PC-3 (cell line): Measurements from ENCODE around the gene DNAH3. TPM values are rescaled to one million over a fixed set of nuclear protein-coding genes. Genes with fewer than 3 reads are reported as not detected.

Source experiments
- ATAC-seq: fragments of 200-7000 bp; cut with Tn5 transposase; 2 replicates; pipeline ENCODE4 v1.9.1; 2020; ENCODE audit warnings: mild to moderate bottlenecking, moderate library complexity
- BruUV-seq: library from RNA; stranded (reverse); fragments of 400-500 nt; replicated peaks from 2 replicates; lab custom pipeline; 2021; lab: Mats Ljungman, UMichigan
- CTCF ChIA-PET: fragments of 300-600 bp; sonication (Branson Sonifier 250); formaldehyde crosslinking; loops from one replicate; lab custom pipeline; 2022; ENCODE audit warnings: antibody characterized with exemption; lab: Charles Lee
- POLR2A ChIA-PET: fragments of 300-600 bp; sonication (Branson Sonifier 250); formaldehyde crosslinking; loops from one replicate; lab custom pipeline; 2022; ENCODE audit warnings: antibody characterized with exemption; ENCODE audit not compliant: unreplicated experiment; lab: Charles Lee
- DNase-seq: peaks from one replicate; pipeline ENCODE4 v3.0.0-alpha.2; 2015
- H2AFZ ChIP-seq: fragments of 300-600 bp; sonication (generic); 2 replicates; pipeline ENCODE4 v1.6.0; 2016; ENCODE audit warnings: antibody characterized with exemption, low read length
- H3F3A ChIP-seq: fragments of 300-600 bp; sonication (generic); one replicate; pipeline ENCODE4 v1.6.0; 2017; ENCODE audit warnings: antibody characterized with exemption, low read length, control low read depth, mild to moderate bottlenecking; ENCODE audit not compliant: unreplicated experiment
- H3K27ac ChIP-seq: fragments of 300-600 bp; sonication (generic); 2 replicates; pipeline ENCODE4 v1.5.1; 2016; ENCODE audit warnings: mild to moderate bottlenecking, low read length
- H3K27me3 ChIP-seq: fragments of 300-600 bp; sonication (generic); 2 replicates; pipeline ENCODE4 v1.6.1; 2016; ENCODE audit warnings: low read length, mixed read lengths
- H3K36me3 ChIP-seq: fragments of 300-600 bp; sonication (generic); 2 replicates; pipeline ENCODE4 v1.6.1; 2016; ENCODE audit warnings: low read depth, mixed run types, low read length, mixed read lengths
- H3K4me1 ChIP-seq: fragments of 300-600 bp; sonication (generic); 2 replicates; pipeline ENCODE4 v1.5.1; 2016; ENCODE audit warnings: low read length; ENCODE audit not compliant: insufficient read depth
- H3K4me2 ChIP-seq: fragments of 300-600 bp; sonication (generic); 2 replicates; pipeline ENCODE4 v1.6.0; 2016; ENCODE audit warnings: low read length
- H3K4me3 ChIP-seq: fragments of 300-600 bp; sonication (generic); 2 replicates; pipeline ENCODE4 v1.5.1; 2016; ENCODE audit warnings: mild to moderate bottlenecking, low read length, mixed read lengths
- H3K79me2 ChIP-seq: fragments of 300-600 bp; sonication (generic); 2 replicates; pipeline ENCODE4 v1.6.1; 2017; ENCODE audit warnings: low read length, mixed read lengths
- H3K9ac ChIP-seq: fragments of 300-600 bp; sonication (generic); 2 replicates; pipeline ENCODE4 v1.6.0; 2016; ENCODE audit warnings: mild to moderate bottlenecking, low read length
- H3K9me2 ChIP-seq: fragments of 300-600 bp; sonication (generic); replicated peaks from 2 replicates; pipeline ENCODE4 v1.6.1; 2016; ENCODE audit warnings: mixed run types, low read length, mixed read lengths
- H3K9me3 ChIP-seq: fragments of 300-600 bp; sonication (generic); 2 replicates; pipeline ENCODE4 v1.6.1; 2016; ENCODE audit warnings: low read length, mixed read lengths
- H4K20me1 ChIP-seq: fragments of 300-600 bp; sonication (generic); 2 replicates; pipeline ENCODE4 v1.6.1; 2016; ENCODE audit warnings: low read length, mixed read lengths
- CTCF ChIP-seq: fragments of 300-600 bp; sonication (generic); conservative IDR thresholded peaks from 2 replicates; pipeline ENCODE4 v1.5.1; 2017; ENCODE audit warnings: antibody characterized with exemption, low read depth, mild to moderate bottlenecking, low read length
- EZH2 ChIP-seq: fragments of 300-600 bp; sonication (generic); IDR thresholded peaks from one replicate; pipeline ENCODE4 v1.6.1; 2017; ENCODE audit warnings: antibody characterized with exemption, mild to moderate bottlenecking, low read length; ENCODE audit not compliant: unreplicated experiment
- EZH2phosphoT487 ChIP-seq: fragments of 300-600 bp; sonication (generic); IDR thresholded peaks from 2 replicates; pipeline ENCODE4 v1.6.1; 2018; ENCODE audit warnings: mild to moderate bottlenecking, antibody characterized with exemption, low read length, borderline replicate concordance
- intact Hi-C: fragments of 100-400 bp; cut with micrococcal nuclease; formaldehyde crosslinking; loops from 2 replicates; pipeline ENCODE4 v1.9.0; 2023
- total RNA-seq: library from RNA; depleted of rRNA; stranded (reverse); fragments of >200 nt; gene quantifications from 2 replicates; pipeline ENCODE4 v1.2.3, GENCODE V29; 2014

Gene DNAH3
- total RNA-seq, 1 experiment from 2014 or later, result 0.11 TPM

GRCh38 chr16:21184834-21185233 lies 34.2 kb upstream of the DNAH3 start:
- Histone ChIP-seq H3K9ac (no peak overlapping the region), H3K9me3 (no peaks in the 10 kb centered on the region), H3K4me1 (peaks cover 11% of the 10 kb centered on the region), H3K36me3 (peaks cover 3% of the 10 kb centered on the region), H2AFZ (no peak overlapping the region), H3K9me2 (no peaks in the 10 kb centered on the region), H3K27me3 (no peaks in the 10 kb centered on the region), H3K27ac (no peak overlapping the region), H4K20me1 (no peaks in the 10 kb centered on the region), H3K79me2 (no peaks in the 10 kb centered on the region), H3K4me3 (no peak overlapping the region), H3K4me2 (no peak overlapping the region), H3F3A (no peaks in the 10 kb centered on the region)
- ATAC-seq (no peak), DNase-seq (no peak)
- TF ChIP-seq CTCF, result no peak
- no peak for TF ChIP-seq EZH2
- TF ChIP-seq EZH2phosphoT487, result no peak
- ChIA-PET POLR2A (no interaction called here), CTCF (no interaction called here)
- no TSS peak for BruUV-seq
- intact Hi-C loops, result loop anchor here (5.0 kb wide), 2 partner anchors 92 to 117 kb away; partner anchors contain the start of gene CRYM

- ChIA-PET POLR2A (no interaction called here), CTCF (no interaction called here)
- H3K27me3 ChIP-seq, result no peaks in the 10 kb centered on the region
- H3K9me2 ChIP-seq, result no peaks in the 10 kb centered on the region
- no peaks in the 10 kb centered on the region for H3K79me2 ChIP-seq
- BruUV-seq, result no TSS peak
- H3K36me3 ChIP-seq, result peaks cover 3% of the 10 kb centered on the region
- H3K4me3 ChIP-seq, result no peak overlapping the region
- H3K4me1 ChIP-seq, result peaks cover 11% of the 10 kb centered on the region
- no peak for ATAC-seq
- H3K4me2 ChIP-seq, result no peak overlapping the region
- no peak for DNase-seq
- intact Hi-C loops, result no loop called here
- TF ChIP-seq CTCF (no peak), EZH2 (no peak), EZH2phosphoT487 (no peak)
- H3K27ac ChIP-seq, result no peak overlapping the region
- no peaks in the 10 kb centered on the region for H3F3A ChIP-seq
- no peaks in the 10 kb centered on the region for H3K9me3 ChIP-seq
- H3K9ac ChIP-seq, result no peak overlapping the region
- H4K20me1 ChIP-seq, result no peaks in the 10 kb centered on the region
- H2AFZ ChIP-seq, result no peak overlapping the region
Observed at GRCh38 chr16:21183995-21184394, 33.3 kb upstream of the DNAH3 start.

- no peak overlapping the region for H3K27ac ChIP-seq
- H2AFZ ChIP-seq, result no peak overlapping the region
- POLR2A ChIA-PET, result no interaction called here
- H3K79me2 ChIP-seq, result no peaks in the 10 kb centered on the region
- no peaks in the 10 kb centered on the region for H3F3A ChIP-seq
- H3K9me3 ChIP-seq, result no peaks in the 10 kb centered on the region
- no peak for DNase-seq
- no peak for ATAC-seq
- BruUV-seq, result no TSS peak
- intact Hi-C loops, result no loop called here
- no peaks in the 10 kb centered on the region for H3K27me3 ChIP-seq
- CTCF ChIA-PET, result no interaction called here
- H3K9me2 ChIP-seq, result no peaks in the 10 kb centered on the region
- H3K4me1 ChIP-seq, result no peaks in the 10 kb centered on the region
- TF ChIP-seq EZH2phosphoT487, result no peak
- no peak for TF ChIP-seq EZH2
- no peak for TF ChIP-seq CTCF
- no peak overlapping the region for H3K4me2 ChIP-seq
- no peak overlapping the region for H3K9ac ChIP-seq
- H4K20me1 ChIP-seq, result no peaks in the 10 kb centered on the region
- peaks cover 3% of the 10 kb centered on the region for H3K36me3 ChIP-seq
- no peak overlapping the region for H3K4me3 ChIP-seq
Observed at GRCh38 chr16:21179983-21180365, 29.3 kb upstream of the DNAH3 start.
